Mucosa of descending colon (tissue), 3 donors: ENCODE results near the gene SLC22A7. TPM values are rescaled to one million over a fixed set of nuclear protein-coding genes. Genes with fewer than 3 reads are reported as not detected.

Experiments
- ATAC-seq: fragments of 200-7000 bp; cut with Tn5 transposase; one replicate; pipeline ENCODE4 v1.9.1; 2020; ENCODE audit warnings: mild to moderate bottlenecking, moderate library complexity
- DNase-seq, 3 donors: peaks; one replicate each; pipeline ENCODE4 v3.0.0-alpha.2; 2020
- H3K36me3 ChIP-seq: fragments of 200-600 bp; one replicate; pipeline ENCODE4 v1.8.0; 2021; ENCODE audit warnings: low read depth, mild to moderate bottlenecking
- H3K4me1 ChIP-seq: fragments of 200-600 bp; one replicate; pipeline ENCODE4 v1.8.0; 2021; ENCODE audit warnings: low read depth, mild to moderate bottlenecking
- H3K4me3 ChIP-seq: fragments of 200-600 bp; one replicate; pipeline ENCODE4 v1.8.0; 2021; ENCODE audit warnings: mild to moderate bottlenecking
- H3K9me3 ChIP-seq: fragments of 200-600 bp; one replicate; pipeline ENCODE4 v1.8.0; 2021; ENCODE audit warnings: mild to moderate bottlenecking
- intact Hi-C, 2 donors: fragments of 100-400 bp; cut with DNase I in 1 of 2; cut with micrococcal nuclease in 1 of 2; formaldehyde crosslinking; loops; one replicate each; pipeline versions ENCODE4 v1.11.0 to v1.11.1; 2022; cut with DNase I, micrococcal nuclease
- total RNA-seq, 3 donors: library from RNA; stranded (reverse); fragmentation: NEBNext Ultra II Directional in 2 of 3; extraction: Animal tissue kit (Norgen Biotek cat#: 25700) in 2 of 3; gene quantifications; one replicate each; pipeline versions ENCODE4 v1.2.1 to v1.2.4, GENCODE V29; 2021 to 2023
- TF ChIP-seq, protein P1 (sequence below): fragments of 200-600 bp; IDR thresholded peaks from one replicate; pipeline ENCODE4 v1.8.0; 2022; ENCODE audit warnings: antibody characterized with exemption, mild to moderate bottlenecking
- donor health status: DM: no; HTN: no; CAD: no; lungs with moderate emphysema.
- donor health status: DM: no; HTN: no; CAD: no.
- donor health status: DM: no; HTN: yes; CAD: no.

The SLC22A7 gene
- total RNA-seq, 3 donors from 2014 or later, result 0.32 TPM; not detected in 2

DNA sequence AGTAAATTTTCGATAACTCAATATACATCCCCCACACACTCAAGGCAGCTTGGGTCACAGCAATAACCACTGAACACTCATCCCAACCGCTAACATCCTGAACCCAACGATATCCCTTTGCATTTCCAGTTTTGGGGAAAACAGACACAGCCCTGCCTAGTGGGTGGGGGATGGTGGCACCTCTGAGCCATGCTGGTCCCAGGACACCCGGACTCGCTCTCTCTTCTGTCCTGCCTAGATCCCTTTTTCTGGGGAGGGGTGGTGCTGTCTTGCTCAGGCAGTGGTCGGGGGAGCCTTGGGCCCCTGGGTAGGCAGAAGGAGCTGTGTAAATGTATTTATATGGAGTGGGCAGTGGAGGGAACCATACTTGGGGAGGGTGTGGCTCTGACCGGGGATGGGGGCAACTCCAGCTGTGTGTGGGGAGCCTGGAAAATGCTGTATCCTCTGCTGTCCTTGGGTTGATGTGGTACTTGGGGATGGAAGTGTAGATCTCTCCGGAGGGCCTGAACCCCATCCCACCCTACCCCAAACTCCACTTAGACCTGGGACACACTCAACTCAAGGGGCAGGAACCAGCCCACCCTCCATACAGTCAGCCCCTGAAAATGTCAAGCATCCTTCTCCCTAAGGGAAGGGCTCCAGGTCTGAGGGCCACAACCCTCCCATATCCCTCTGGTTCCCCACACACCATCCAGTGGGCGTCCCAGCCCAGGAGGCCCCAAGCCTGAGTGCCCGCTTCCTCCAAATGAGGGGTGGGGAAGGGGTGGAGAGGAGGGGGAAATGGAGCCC lies 23.7 kb upstream of the SLC22A7 start:
- no peak for ATAC-seq
- peak in 1 of 3 donors; percentile 10 for DNase-seq
- intact Hi-C loops, result no loop called here
- no peak overlapping the region for H3K4me3 ChIP-seq
- TF ChIP-seq, protein P1, sequence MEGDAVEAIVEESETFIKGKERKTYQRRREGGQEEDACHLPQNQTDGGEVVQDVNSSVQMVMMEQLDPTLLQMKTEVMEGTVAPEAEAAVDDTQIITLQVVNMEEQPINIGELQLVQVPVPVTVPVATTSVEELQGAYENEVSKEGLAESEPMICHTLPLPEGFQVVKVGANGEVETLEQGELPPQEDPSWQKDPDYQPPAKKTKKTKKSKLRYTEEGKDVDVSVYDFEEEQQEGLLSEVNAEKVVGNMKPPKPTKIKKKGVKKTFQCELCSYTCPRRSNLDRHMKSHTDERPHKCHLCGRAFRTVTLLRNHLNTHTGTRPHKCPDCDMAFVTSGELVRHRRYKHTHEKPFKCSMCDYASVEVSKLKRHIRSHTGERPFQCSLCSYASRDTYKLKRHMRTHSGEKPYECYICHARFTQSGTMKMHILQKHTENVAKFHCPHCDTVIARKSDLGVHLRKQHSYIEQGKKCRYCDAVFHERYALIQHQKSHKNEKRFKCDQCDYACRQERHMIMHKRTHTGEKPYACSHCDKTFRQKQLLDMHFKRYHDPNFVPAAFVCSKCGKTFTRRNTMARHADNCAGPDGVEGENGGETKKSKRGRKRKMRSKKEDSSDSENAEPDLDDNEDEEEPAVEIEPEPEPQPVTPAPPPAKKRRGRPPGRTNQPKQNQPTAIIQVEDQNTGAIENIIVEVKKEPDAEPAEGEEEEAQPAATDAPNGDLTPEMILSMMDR, result no peak
- peaks cover 55% of the 10 kb centered on the region for H3K4me1 ChIP-seq
- no peaks in the 10 kb centered on the region for H3K9me3 ChIP-seq
- H3K36me3 ChIP-seq, result no peaks in the 10 kb centered on the region

DNA sequence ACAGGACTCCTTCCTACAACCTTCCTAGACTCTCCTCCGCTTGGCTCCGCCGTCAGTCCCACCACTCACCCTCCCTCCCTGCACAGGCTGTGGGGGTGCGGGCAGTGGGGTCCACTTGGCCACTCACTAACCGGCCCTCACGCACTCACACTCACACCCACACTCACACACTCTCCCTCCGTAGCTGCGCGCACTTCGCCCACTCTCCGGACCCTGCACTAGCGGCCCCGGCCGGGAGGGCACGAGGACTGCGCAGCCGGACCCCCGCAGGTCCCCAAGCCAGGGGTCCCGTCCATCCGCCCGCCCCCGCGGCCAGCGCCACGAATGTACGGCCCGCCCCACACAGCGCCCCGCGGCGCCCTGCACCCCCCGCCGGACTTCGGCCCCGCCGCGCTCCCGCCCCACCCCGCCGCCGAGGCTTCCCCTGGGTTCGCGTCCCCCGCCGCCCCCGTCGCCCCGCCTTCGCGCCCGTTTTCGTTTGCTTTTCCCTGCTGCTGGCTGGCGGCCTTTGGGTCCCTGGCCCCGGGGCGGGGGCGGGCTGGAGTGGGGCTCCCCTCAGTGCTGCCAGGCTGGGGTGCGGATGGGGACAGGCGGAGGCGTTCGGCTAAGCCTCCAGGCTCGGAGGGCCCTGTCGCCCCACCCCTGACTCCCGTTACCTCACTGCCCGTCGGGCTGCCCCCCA lies 23.0 kb upstream of the SLC22A7 start:
- H3K4me1 ChIP-seq, result peaks cover 48% of the 10 kb centered on the region
- ATAC-seq (peak; percentile 53), DNase-seq (peak; percentile 81 to 90 (median 83))
- intact Hi-C loops, result no loop called here
- no peak overlapping the region for H3K4me3 ChIP-seq
- H3K36me3 ChIP-seq, result no peaks in the 10 kb centered on the region
- TF ChIP-seq, protein P1, result no peak
- H3K9me3 ChIP-seq, result no peaks in the 10 kb centered on the region

DNA sequence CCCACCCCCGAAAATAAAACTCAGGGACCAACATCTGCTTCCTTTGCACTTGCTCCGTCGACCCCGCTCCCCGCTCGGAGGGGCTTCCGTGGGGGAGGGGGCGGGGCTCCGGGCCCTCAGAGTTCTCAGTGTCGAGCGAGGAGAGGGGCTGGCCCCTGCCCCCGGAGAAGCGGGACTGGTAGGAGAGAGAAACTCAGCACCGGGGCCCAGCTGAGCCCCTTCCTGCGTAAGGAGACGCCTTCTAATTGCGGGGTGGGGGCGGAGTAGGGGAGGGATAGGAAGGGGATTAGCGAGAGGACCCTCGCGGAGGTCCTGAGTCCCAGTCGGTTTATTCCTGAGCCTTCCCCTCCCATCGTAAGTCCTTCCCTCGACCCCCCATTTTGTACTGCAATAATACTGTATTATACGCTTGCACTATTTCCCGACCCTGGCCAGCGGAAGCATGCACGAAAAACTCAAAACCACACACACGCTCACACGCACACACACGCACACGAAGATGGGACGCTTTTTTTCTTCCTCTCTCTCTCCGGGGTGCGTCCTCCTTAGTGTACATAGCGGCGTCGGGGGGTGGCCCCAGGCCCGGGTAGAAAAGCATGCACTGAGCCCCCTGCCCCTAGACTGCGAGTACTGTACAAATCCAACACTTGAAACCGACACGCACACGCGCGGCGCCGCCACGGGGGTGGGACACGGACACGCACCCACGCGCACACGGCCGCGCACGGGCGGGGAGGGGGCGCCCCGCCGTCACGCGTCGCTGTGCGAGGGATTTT lies 22.1 kb upstream of the SLC22A7 start:
- DNase-seq, result peak in 1 of 3 donors; percentile 53
- H3K9me3 ChIP-seq, result no peaks in the 10 kb centered on the region
- no peak for ATAC-seq
- H3K36me3 ChIP-seq, result no peaks in the 10 kb centered on the region
- peaks cover 44% of the 10 kb centered on the region for H3K4me1 ChIP-seq
- no peak overlapping the region for H3K4me3 ChIP-seq
- intact Hi-C loops, result no loop called here
- TF ChIP-seq, protein P1, result no peak

DNA sequence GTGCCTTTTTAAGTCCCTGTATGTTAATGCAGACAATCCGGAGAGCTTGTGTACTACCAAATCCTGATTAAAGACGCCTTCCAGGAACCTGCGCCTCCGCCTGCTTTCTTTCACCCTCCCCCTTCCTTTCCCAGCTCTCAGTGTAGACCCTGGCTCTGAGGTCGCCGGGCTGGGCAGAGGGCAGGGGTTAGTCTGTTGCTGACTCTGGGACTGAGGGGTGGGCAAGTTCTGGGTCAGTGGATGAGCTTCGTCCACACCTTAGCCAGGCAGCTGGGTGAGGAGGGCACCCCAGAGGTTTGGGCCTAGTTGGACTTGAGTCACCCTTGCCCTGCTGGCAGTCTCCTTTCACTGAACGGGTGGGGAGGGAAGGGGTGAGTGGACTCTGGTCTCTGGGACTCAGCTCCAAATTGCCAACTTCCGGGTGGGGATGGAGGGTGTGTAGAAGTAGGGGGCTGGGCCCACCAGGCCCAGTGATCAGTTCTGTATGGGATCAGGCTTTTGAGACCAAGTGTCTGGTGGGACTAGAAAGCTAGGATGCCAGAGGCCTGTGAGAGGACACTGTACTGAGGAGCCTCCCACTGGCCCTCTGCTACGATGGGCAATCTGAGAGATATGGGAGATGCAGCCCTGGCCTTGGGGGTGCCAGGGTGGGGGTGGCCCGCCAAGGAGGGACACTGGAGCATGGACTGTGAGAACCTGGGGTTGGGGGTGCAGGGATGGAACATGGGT lies 21.3 kb upstream of the SLC22A7 start:
- Histone ChIP-seq H3K36me3 (no peaks in the 10 kb centered on the region), H3K4me1 (peaks cover 40% of the 10 kb centered on the region), H3K9me3 (no peaks in the 10 kb centered on the region), H3K4me3 (no peak overlapping the region)
- DNase-seq (peak; percentile 64 to 79 (median 77)), ATAC-seq (peak; percentile 62)
- intact Hi-C loops, result no loop called here
- TF ChIP-seq, protein P1, result no peak

DNA sequence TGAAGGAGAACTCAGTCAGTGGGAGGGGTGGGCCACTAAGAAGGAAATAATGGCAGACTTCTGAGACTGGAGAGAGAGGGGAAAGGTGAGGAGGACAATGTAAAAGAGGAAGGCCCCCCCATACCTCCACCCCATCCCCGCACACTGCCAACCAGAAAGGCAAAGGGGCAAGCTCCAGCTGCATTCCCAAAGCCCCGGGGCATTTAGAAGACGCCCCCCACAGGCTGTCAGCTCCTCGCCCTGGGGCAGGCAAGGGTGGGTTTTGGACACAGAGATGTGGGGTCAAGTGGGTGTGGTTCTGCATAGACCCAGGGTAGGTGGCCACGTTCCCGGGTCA lies 20.8 kb upstream of the SLC22A7 start:
- Histone ChIP-seq H3K4me1 (peaks cover 40% of the 10 kb centered on the region), H3K4me3 (no peak overlapping the region), H3K9me3 (no peaks in the 10 kb centered on the region), H3K36me3 (no peaks in the 10 kb centered on the region)
- TF ChIP-seq, protein P1, result no peak
- intact Hi-C loops, result no loop called here
- no peak for ATAC-seq
- DNase-seq, result peak in 1 of 3 donors; percentile 44
